ENCODE measurements around the gene TIE1. TPM values are rescaled to one million over a fixed set of nuclear protein-coding genes. Genes with fewer than 3 reads are reported as not detected.

TIE1 gene
- total and polyA plus RNA-seq, 2 donors (not counting 3 experiments of a cell fraction or from before 2014, with no cell fraction given): 531 to 620 TPM

- H3K4me1 ChIP-seq (ENCODE audit: control insufficient read depth, extremely low read depth, insufficient read depth, low read length): no peaks in the 10 kb centered on the region
- H3K9me1 ChIP-seq (replicated peaks; ENCODE audit: control insufficient read depth, extremely low read depth, insufficient read depth, low read length): no peaks in the 10 kb centered on the region
- no peaks in the 10 kb centered on the region for H4K20me1 ChIP-seq (replicated peaks; ENCODE audit: control insufficient read depth, extremely low read depth, insufficient read depth, low read length)
- no peak for DNase-seq (ENCODE audit: low read depth, low spot score)
- no TSS peak for BruUV-seq (replicated peaks)
- H2AFZ ChIP-seq (ENCODE audit: low read depth, low read length): no peak overlapping the region
- H3K27me3 ChIP-seq (ENCODE audit: control insufficient read depth in 2 of 2, insufficient read depth in 2 of 2, low read length in 2 of 2): peaks cover 5 to 11% of the 10 kb centered on the region in 2 experiments
- H3K4me2 ChIP-seq (ENCODE audit: insufficient read depth, low read length): no peak overlapping the region
- no peak overlapping the region for H3K27ac ChIP-seq (ENCODE audit: insufficient read depth, low read depth, low read length)
- intact Hi-C loops (cut with micrococcal nuclease) (no loop called here), dilution Hi-C loops (cut with MboI; ENCODE audit: extremely low pct_ligation_motif_present, low sequenced_read_pairs) (no loop called here)
- no peaks in the 10 kb centered on the region for H3K36me3 ChIP-seq (ENCODE audit: control insufficient read depth in 2 of 2, extremely low read depth in 1 of 2, insufficient read depth in 2 of 2, low read length in 2 of 2)
- ChIA-PET POLR2A (no interaction called here), CTCF (no interaction called here)
- no peaks in the 10 kb centered on the region for H3K79me2 ChIP-seq (ENCODE audit: control insufficient read depth, insufficient read depth, low read length)
- no peak overlapping the region for H3K9ac ChIP-seq (replicated peaks; ENCODE audit: extremely low read depth, insufficient read depth, low read length)
- no peak for TF ChIP-seq MYC (IDR thresholded peaks at IDR 0.05; ENCODE audit: low read depth, low read length)
- no peak for FAIRE-seq
- H3K9me3 ChIP-seq (replicated peaks; ENCODE audit: control insufficient read depth, insufficient read depth, low read length): no peaks in the 10 kb centered on the region
- H3K4me3 ChIP-seq (replicated peaks in 1 of 3; ENCODE audit: insufficient read depth in 1 of 3, low read depth in 1 of 3, low read length in 3 of 3): no peak overlapping the region
Measured at GRCh38 chr1:43251024-43251423, 49.8 kb upstream of the TIE1 start.

GRCh38 chr1:43252225-43252624 is 48.6 kb upstream of the TIE1 start:
- dilution Hi-C loops (cut with MboI; ENCODE audit: extremely low pct_ligation_motif_present, low sequenced_read_pairs): no loop called here
- H3K9me1 ChIP-seq (replicated peaks; ENCODE audit: control insufficient read depth, extremely low read depth, insufficient read depth, low read length): no peaks in the 10 kb centered on the region
- intact Hi-C loops (cut with micrococcal nuclease): no loop called here

More at GRCh38 chr1:43252225-43252624, 48.6 kb upstream of the TIE1 start:
- FAIRE-seq (no peak), DNase-seq (ENCODE audit: low read depth, low spot score) (no peak)
- Histone ChIP-seq H3K36me3 (ENCODE audit: control insufficient read depth in 2 of 2, extremely low read depth in 1 of 2, insufficient read depth in 2 of 2, low read length in 2 of 2) (no peaks in the 10 kb centered on the region), H3K9me3 (replicated peaks; ENCODE audit: control insufficient read depth, insufficient read depth, low read length) (no peaks in the 10 kb centered on the region), H3K4me2 (ENCODE audit: insufficient read depth, low read length) (no peak overlapping the region), H4K20me1 (replicated peaks; ENCODE audit: control insufficient read depth, extremely low read depth, insufficient read depth, low read length) (no peaks in the 10 kb centered on the region), H3K27ac (ENCODE audit: insufficient read depth, low read depth, low read length) (no peak overlapping the region), H3K79me2 (ENCODE audit: control insufficient read depth, insufficient read depth, low read length) (no peaks in the 10 kb centered on the region), H3K27me3 (ENCODE audit: control insufficient read depth in 2 of 2, insufficient read depth in 2 of 2, low read length in 2 of 2) (peaks cover 5 to 13% of the 10 kb centered on the region in 2 experiments), H3K9ac (replicated peaks; ENCODE audit: extremely low read depth, insufficient read depth, low read length) (no peak overlapping the region), H2AFZ (ENCODE audit: low read depth, low read length) (no peak overlapping the region), H3K4me1 (ENCODE audit: control insufficient read depth, extremely low read depth, insufficient read depth, low read length) (no peaks in the 10 kb centered on the region), H3K4me3 (replicated peaks in 1 of 3; ENCODE audit: insufficient read depth in 1 of 3, low read depth in 1 of 3, low read length in 3 of 3) (no peak overlapping the region)
- TF ChIP-seq EZH2 (IDR thresholded peaks at IDR 0.05; ENCODE audit: borderline replicate concordance, low read depth, low read length, severe bottlenecking) (no peak), MYC (IDR thresholded peaks at IDR 0.05; ENCODE audit: low read depth, low read length) (no peak), GATA2 (IDR thresholded peaks at IDR 0.05; ENCODE audit: insufficient read depth, insufficient read length, low read depth, low read length) (no peak), POLR2A (IDR thresholded peaks at IDR 0.05; ENCODE audit: low read depth, low read length) (no peak), CTCF (IDR thresholded peaks at IDR 0.05; ENCODE audit: extremely low read depth in 1 of 2, insufficient read depth in 1 of 2, low read depth in 1 of 2, low read length in 2 of 2) (no peak), POLR2AphosphoS5 (IDR thresholded peaks at IDR 0.05; ENCODE audit: insufficient read depth, low read depth, low read length) (no peak), FOS (IDR thresholded peaks at IDR 0.05; ENCODE audit: borderline replicate concordance, insufficient read depth, low read length) (no peak), JUN (IDR thresholded peaks at IDR 0.05; ENCODE audit: borderline replicate concordance, insufficient read depth, insufficient read length, low read depth) (no peak), MAX (IDR thresholded peaks at IDR 0.05; ENCODE audit: insufficient read depth, insufficient read length) (no peak)
- BruUV-seq (replicated peaks): no TSS peak
- POLR2A ChIA-PET: no interaction called here
- CTCF ChIA-PET: interaction anchor here (0.7 to 1.0 kb wide), 3 partner anchors 9 to 25 kb away, joined by 3 read pairs; no protein-coding TSS in a partner anchor
